Measurements from ENCODE around the gene ZBTB8OS. TPM values are rescaled to one million over a fixed set of nuclear protein-coding genes. Genes with fewer than 3 reads are reported as not detected.

ZBTB8OS gene
- total RNA-seq, 4 donors from 2014 or later = 2.6 to 37.2 (median 13.9) TPM

- no peaks in the 10 kb centered on the region for H3K4me1 ChIP-seq
- no peak overlapping the region for H3K27ac ChIP-seq
- H3K27me3 ChIP-seq = no peaks in the 10 kb centered on the region
- intact Hi-C loops (cut with DNase I; ENCODE audit: low total_unique reads) = no loop called here
- no peaks in the 10 kb centered on the region for H3K36me3 ChIP-seq
- no peaks in the 10 kb centered on the region for H3K9me3 ChIP-seq
- no peak for TF ChIP-seq CTCF (IDR thresholded peaks at IDR 0.05)
- no peak for TF ChIP-seq POLR2A (IDR thresholded peaks at IDR 0.05)
- no peak for DNase-seq
- no peak overlapping the region for H3K4me3 ChIP-seq
Observed at GRCh38 chr1:32606565-32607371, 43.6 kb downstream of the ZBTB8OS start.

GRCh38 chr1:32605711-32606424, 44.5 kb downstream of the ZBTB8OS start:
- no peaks in the 10 kb centered on the region for H3K27me3 ChIP-seq
- no peaks in the 10 kb centered on the region for H3K4me1 ChIP-seq
- intact Hi-C loops (cut with DNase I; ENCODE audit: low total_unique reads) = no loop called here
- H3K4me3 ChIP-seq = no peak overlapping the region
- no peak for DNase-seq
- no peaks in the 10 kb centered on the region for H3K36me3 ChIP-seq
- TF ChIP-seq CTCF (IDR thresholded peaks at IDR 0.05) (no peak), POLR2A (IDR thresholded peaks at IDR 0.05) (no peak)
- H3K27ac ChIP-seq = no peak overlapping the region
- no peaks in the 10 kb centered on the region for H3K9me3 ChIP-seq

GRCh38 chr1:32600034-32600433, 50.3 kb downstream of the ZBTB8OS start:
- Histone ChIP-seq H3K27ac (no peak overlapping the region), H3K27me3 (no peaks in the 10 kb centered on the region), H3K4me1 (no peaks in the 10 kb centered on the region), H3K9me3 (no peaks in the 10 kb centered on the region), H3K36me3 (no peaks in the 10 kb centered on the region), H3K4me3 (no peak overlapping the region)
- intact Hi-C loops (cut with DNase I; ENCODE audit: low total_unique reads) = no loop called here
- no peak for TF ChIP-seq CTCF (IDR thresholded peaks at IDR 0.05)
- no peak for TF ChIP-seq POLR2A (IDR thresholded peaks at IDR 0.05)
- no peak for DNase-seq

- intact Hi-C loops (cut with DNase I; ENCODE audit: low total_unique reads) = no loop called here
- H3K36me3 ChIP-seq = no peaks in the 10 kb centered on the region
- no peaks in the 10 kb centered on the region for H3K27me3 ChIP-seq
- DNase-seq = no peak
- no peaks in the 10 kb centered on the region for H3K4me1 ChIP-seq
- H3K9me3 ChIP-seq = no peaks in the 10 kb centered on the region
- H3K4me3 ChIP-seq = no peak overlapping the region
- no peak overlapping the region for H3K27ac ChIP-seq
- no peak for TF ChIP-seq CTCF (IDR thresholded peaks at IDR 0.05)
- no peak for TF ChIP-seq POLR2A (IDR thresholded peaks at IDR 0.05)
Observed at GRCh38 chr1:32592943-32593342, 57.4 kb downstream of the ZBTB8OS start.

GRCh38 chr1:32580348-32581017, 69.9 kb downstream of the ZBTB8OS start:
- Histone ChIP-seq H3K27ac (no peak overlapping the region), H3K4me3 (no peak overlapping the region), H3K27me3 (no peaks in the 10 kb centered on the region), H3K36me3 (no peaks in the 10 kb centered on the region), H3K9me3 (no peaks in the 10 kb centered on the region), H3K4me1 (no peaks in the 10 kb centered on the region)
- no peak for DNase-seq
- no peak for TF ChIP-seq CTCF (IDR thresholded peaks at IDR 0.05)
- no peak for TF ChIP-seq POLR2A (IDR thresholded peaks at IDR 0.05)
- intact Hi-C loops (cut with DNase I; ENCODE audit: low total_unique reads) = no loop called here

All from uterus (tissue), 4 donors.